ENCODE results near the gene PHACTR2.

DNA sequence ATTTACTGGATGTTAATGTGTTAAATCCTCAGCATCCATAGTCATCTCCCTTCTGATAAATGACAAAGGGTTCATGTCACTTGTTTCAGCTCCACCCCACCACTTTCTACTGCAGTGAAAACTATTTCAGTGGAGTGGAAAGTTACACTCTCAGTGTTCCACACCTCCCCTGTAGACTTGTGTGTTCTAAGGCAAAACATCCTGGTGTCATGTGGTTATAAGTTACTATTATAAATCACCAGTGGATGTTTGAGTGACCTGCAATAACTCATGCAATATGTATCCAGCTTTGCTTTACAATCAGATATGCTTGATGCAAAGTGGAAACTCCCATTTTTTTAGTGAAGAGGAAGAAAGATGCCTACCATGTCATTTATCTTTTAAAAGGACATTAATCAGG lies 83.3 kb downstream of the PHACTR2 start:
- TF ChIP-seq, protein P1, sequence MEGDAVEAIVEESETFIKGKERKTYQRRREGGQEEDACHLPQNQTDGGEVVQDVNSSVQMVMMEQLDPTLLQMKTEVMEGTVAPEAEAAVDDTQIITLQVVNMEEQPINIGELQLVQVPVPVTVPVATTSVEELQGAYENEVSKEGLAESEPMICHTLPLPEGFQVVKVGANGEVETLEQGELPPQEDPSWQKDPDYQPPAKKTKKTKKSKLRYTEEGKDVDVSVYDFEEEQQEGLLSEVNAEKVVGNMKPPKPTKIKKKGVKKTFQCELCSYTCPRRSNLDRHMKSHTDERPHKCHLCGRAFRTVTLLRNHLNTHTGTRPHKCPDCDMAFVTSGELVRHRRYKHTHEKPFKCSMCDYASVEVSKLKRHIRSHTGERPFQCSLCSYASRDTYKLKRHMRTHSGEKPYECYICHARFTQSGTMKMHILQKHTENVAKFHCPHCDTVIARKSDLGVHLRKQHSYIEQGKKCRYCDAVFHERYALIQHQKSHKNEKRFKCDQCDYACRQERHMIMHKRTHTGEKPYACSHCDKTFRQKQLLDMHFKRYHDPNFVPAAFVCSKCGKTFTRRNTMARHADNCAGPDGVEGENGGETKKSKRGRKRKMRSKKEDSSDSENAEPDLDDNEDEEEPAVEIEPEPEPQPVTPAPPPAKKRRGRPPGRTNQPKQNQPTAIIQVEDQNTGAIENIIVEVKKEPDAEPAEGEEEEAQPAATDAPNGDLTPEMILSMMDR (IDR thresholded peaks at IDR 0.05 in 2 of 3, conservative IDR thresholded peaks at IDR 0.05 in 1 of 3; ENCODE audit: control insufficient read depth in 2 of 3, extremely low read depth in 1 of 3, insufficient read depth in 1 of 3, low read depth in 3 of 3, low read length in 3 of 3) = no peak
- TF ChIP-seq MTA3 (IDR thresholded peaks at IDR 0.05; ENCODE audit: borderline replicate concordance, low read length) = no peak
- no peak for TF ChIP-seq RFX5 (IDR thresholded peaks at IDR 0.05; ENCODE audit: low read depth, low read length)
- no peak for TF ChIP-seq TAF1 (IDR thresholded peaks at IDR 0.05; ENCODE audit: borderline replicate concordance, low read depth, low read length)
- no peak for TF ChIP-seq POLR2AphosphoS5 (IDR thresholded peaks at IDR 0.05; ENCODE audit: low read length)
- TF ChIP-seq, protein P2, sequence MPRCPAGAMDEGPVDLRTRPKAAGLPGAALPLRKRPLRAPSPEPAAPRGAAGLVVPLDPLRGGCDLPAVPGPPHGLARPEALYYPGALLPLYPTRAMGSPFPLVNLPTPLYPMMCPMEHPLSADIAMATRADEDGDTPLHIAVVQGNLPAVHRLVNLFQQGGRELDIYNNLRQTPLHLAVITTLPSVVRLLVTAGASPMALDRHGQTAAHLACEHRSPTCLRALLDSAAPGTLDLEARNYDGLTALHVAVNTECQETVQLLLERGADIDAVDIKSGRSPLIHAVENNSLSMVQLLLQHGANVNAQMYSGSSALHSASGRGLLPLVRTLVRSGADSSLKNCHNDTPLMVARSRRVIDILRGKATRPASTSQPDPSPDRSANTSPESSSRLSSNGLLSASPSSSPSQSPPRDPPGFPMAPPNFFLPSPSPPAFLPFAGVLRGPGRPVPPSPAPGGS (IDR thresholded peaks at IDR 0.05; ENCODE audit: borderline replicate concordance, insufficient read depth, low read depth, low read length, poor library complexity, severe bottlenecking) = no peak
- TF ChIP-seq ESRRA (IDR thresholded peaks at IDR 0.05; ENCODE audit: low read length) = no peak
- no peak for TF ChIP-seq SMC3 (IDR thresholded peaks at IDR 0.05; ENCODE audit: borderline replicate concordance, low read length)
